Measurements from ENCODE around the gene ATP8A2.

ATP8A2 gene

GRCh38 chr13:26052337-26052736 lies 680.6 kb downstream of the ATP8A2 start:
- TF ChIP-seq CTCF (IDR thresholded peaks at IDR 0.05; ENCODE audit: extremely low read depth, missing control alignments), result no peak
- no peak for DNase-seq (ENCODE audit: low spot score)

- DNase-seq (ENCODE audit: low spot score), result no peak
- TF ChIP-seq CTCF (IDR thresholded peaks at IDR 0.05; ENCODE audit: extremely low read depth, missing control alignments), result no peak
Measured at GRCh38 chr13:26053418-26053980, 681.7 kb downstream of the ATP8A2 start.

- TF ChIP-seq CTCF (IDR thresholded peaks at IDR 0.05; ENCODE audit: extremely low read depth, missing control alignments), result no peak
- DNase-seq (ENCODE audit: low spot score), result no peak
Measured at GRCh38 chr13:26054896-26055295, 683.1 kb downstream of the ATP8A2 start.

- TF ChIP-seq CTCF (IDR thresholded peaks at IDR 0.05; ENCODE audit: extremely low read depth, missing control alignments), result no peak
- DNase-seq (ENCODE audit: low spot score), result no peak
Measured at GRCh38 chr13:26058704-26059103, 686.9 kb downstream of the ATP8A2 start.

- no peak for TF ChIP-seq CTCF (IDR thresholded peaks at IDR 0.05; ENCODE audit: extremely low read depth, missing control alignments)
Measured at GRCh38 chr13:26060357-26060756, 688.6 kb downstream of the ATP8A2 start.

GRCh38 chr13:26061256-26061655 lies 689.5 kb downstream of the ATP8A2 start:
- DNase-seq (ENCODE audit: low spot score), result no peak
- TF ChIP-seq CTCF (IDR thresholded peaks at IDR 0.05; ENCODE audit: extremely low read depth, missing control alignments), result no peak

More at GRCh38 chr13:26060357-26060756, 688.6 kb downstream of the ATP8A2 start:
- no peak for DNase-seq (ENCODE audit: low spot score)

GRCh38 chr13:26061947-26062346 lies 690.2 kb downstream of the ATP8A2 start:
- no peak for DNase-seq (ENCODE audit: low spot score)

More at GRCh38 chr13:26061947-26062346, 690.2 kb downstream of the ATP8A2 start:
- no peak for TF ChIP-seq CTCF (IDR thresholded peaks at IDR 0.05; ENCODE audit: extremely low read depth, missing control alignments)
